ENCODE results near the gene PHLDB1.
A peak's percentile ranks its signal among the peaks of the same experiment; 100 is the strongest.

GRCh38 chr11:118659314-118659952 lies 52.0 kb downstream of the PHLDB1 start:
- TF ChIP-seq, protein P1, sequence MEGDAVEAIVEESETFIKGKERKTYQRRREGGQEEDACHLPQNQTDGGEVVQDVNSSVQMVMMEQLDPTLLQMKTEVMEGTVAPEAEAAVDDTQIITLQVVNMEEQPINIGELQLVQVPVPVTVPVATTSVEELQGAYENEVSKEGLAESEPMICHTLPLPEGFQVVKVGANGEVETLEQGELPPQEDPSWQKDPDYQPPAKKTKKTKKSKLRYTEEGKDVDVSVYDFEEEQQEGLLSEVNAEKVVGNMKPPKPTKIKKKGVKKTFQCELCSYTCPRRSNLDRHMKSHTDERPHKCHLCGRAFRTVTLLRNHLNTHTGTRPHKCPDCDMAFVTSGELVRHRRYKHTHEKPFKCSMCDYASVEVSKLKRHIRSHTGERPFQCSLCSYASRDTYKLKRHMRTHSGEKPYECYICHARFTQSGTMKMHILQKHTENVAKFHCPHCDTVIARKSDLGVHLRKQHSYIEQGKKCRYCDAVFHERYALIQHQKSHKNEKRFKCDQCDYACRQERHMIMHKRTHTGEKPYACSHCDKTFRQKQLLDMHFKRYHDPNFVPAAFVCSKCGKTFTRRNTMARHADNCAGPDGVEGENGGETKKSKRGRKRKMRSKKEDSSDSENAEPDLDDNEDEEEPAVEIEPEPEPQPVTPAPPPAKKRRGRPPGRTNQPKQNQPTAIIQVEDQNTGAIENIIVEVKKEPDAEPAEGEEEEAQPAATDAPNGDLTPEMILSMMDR (IDR thresholded peaks at IDR 0.05 in 4 of 5, conservative IDR thresholded peaks at IDR 0.05 in 1 of 5), result peak; percentile 92 to 98 (median 95)
- no peak for TF ChIP-seq POLR2A (IDR thresholded peaks at IDR 0.05)
